BJ (cell line): Measurements from ENCODE around the gene GFOD2. TPM values are rescaled to one million over a fixed set of nuclear protein-coding genes. Genes with fewer than 3 reads are reported as not detected.

ENCODE experiments used
- CTCF ChIA-PET: fragments of 350-600 bp; formaldehyde crosslinking; extraction: SDS; loops from one replicate; lab custom pipeline; 2021; ENCODE audit warnings: antibody characterized with exemption, inconsistent platforms; lab: Yijun Ruan, JAX
- POLR2A ChIA-PET: fragments of 300-600 bp; sonication (Branson Sonifier 250); formaldehyde crosslinking; extraction: SDS; loops from one replicate; lab custom pipeline; 2021; ENCODE audit warnings: antibody characterized with exemption; lab: Charles Lee
- DNase-seq: peaks from one replicate; pipeline ENCODE4 v3.0.0-alpha.2; 2011; ENCODE audit warnings: low read depth
- H3K27me3 ChIP-seq: 2 replicates; pipeline ENCODE4 v1.6.0; 2011; ENCODE audit warnings: low read length; ENCODE audit not compliant: control insufficient read depth, insufficient read depth
- H3K36me3 ChIP-seq: 2 replicates; pipeline ENCODE4 v1.5.1; 2011; ENCODE audit warnings: low read length; ENCODE audit not compliant: control insufficient read depth, insufficient read depth
- H3K4me3 ChIP-seq: 2 replicates; pipeline ENCODE4 v1.5.1; 2011; ENCODE audit warnings: low read depth, mild to moderate bottlenecking, control low read depth, low read length
- CTCF ChIP-seq: IDR thresholded peaks from 2 replicates; pipeline ENCODE4 v1.5.1; 2011; ENCODE audit warnings: low read depth, mild to moderate bottlenecking, control low read depth, inconsistent platforms, low read length, moderate library complexity; ENCODE audit not compliant: insufficient read depth
- polyA plus RNA-seq: library from polyadenylated mRNA; depleted of rRNA; stranded (reverse); fragments of >200 nt; gene quantifications from 2 replicates; pipeline ENCODE4 v1.2.3, GENCODE V29; 2011

GFOD2 gene
- polyA plus RNA-seq, 1 experiment: 13.6 TPM

- ChIA-PET CTCF (interaction anchor here (0.8 to 12.1 kb wide), 5 partner anchors 8 to 143 kb away, joined by 3 to 208 read pairs (median 5); partner anchors contain the start of gene CTCF), POLR2A (no interaction called here)
- DNase-seq: no peak
These were observed 54.9 kb downstream of the GFOD2 start for GRCh38 chr16:67664258-67664657.

GRCh38 chr16:67663877-67664222 lies 55.3 kb downstream of the GFOD2 start:
- Histone ChIP-seq H3K36me3 (peaks cover 8% of the 10 kb centered on the region), H3K27me3 (no peaks in the 10 kb centered on the region), H3K4me3 (no peak overlapping the region)
- POLR2A ChIA-PET: no interaction called here
- no peak for TF ChIP-seq CTCF
- DNase-seq: no peak
- CTCF ChIA-PET: interaction anchor here (0.8 to 12.1 kb wide), 5 partner anchors 9 to 143 kb away, joined by 4 to 208 read pairs (median 6); partner anchors contain the start of gene CTCF

More at GRCh38 chr16:67664258-67664657, 54.9 kb downstream of the GFOD2 start:
- peaks cover 8% of the 10 kb centered on the region for H3K36me3 ChIP-seq
- no peak overlapping the region for H3K4me3 ChIP-seq
- H3K27me3 ChIP-seq: no peaks in the 10 kb centered on the region
- no peak for TF ChIP-seq CTCF

- peaks cover 8% of the 10 kb centered on the region for H3K36me3 ChIP-seq
- CTCF ChIA-PET: interaction anchor here (0.7 to 12.1 kb wide), 7 partner anchors 9 to 143 kb away, joined by 3 to 208 read pairs (median 5); partner anchors contain the start of genes CTCF, RANBP10 and TSNAXIP1
- no peak for DNase-seq
- no peak overlapping the region for H3K4me3 ChIP-seq
- POLR2A ChIA-PET: no interaction called here
- TF ChIP-seq CTCF: peak; percentile 35
- H3K27me3 ChIP-seq: no peaks in the 10 kb centered on the region
These were observed 55.8 kb downstream of the GFOD2 start for GRCh38 chr16:67663151-67663876.

GRCh38 chr16:67662653-67663010 lies 56.5 kb downstream of the GFOD2 start:
- TF ChIP-seq CTCF: no peak
- Histone ChIP-seq H3K4me3 (no peak overlapping the region), H3K36me3 (peaks cover 11% of the 10 kb centered on the region), H3K27me3 (no peaks in the 10 kb centered on the region)
- ChIA-PET POLR2A (no interaction called here), CTCF (interaction anchor here (1.4 to 12.1 kb wide), 4 partner anchors 10 to 141 kb away, joined by 3 to 208 read pairs (median 6); no protein-coding TSS in a partner anchor)
- no peak for DNase-seq

GRCh38 chr16:67661886-67662652 lies 57.0 kb downstream of the GFOD2 start:
- no peak for TF ChIP-seq CTCF
- ChIA-PET CTCF (interaction anchor here (0.6 to 12.1 kb wide), 5 partner anchors 10 to 141 kb away, joined by 3 to 208 read pairs (median 6); no protein-coding TSS in a partner anchor), POLR2A (no interaction called here)
- Histone ChIP-seq H3K27me3 (no peaks in the 10 kb centered on the region), H3K36me3 (peaks cover 13% of the 10 kb centered on the region), H3K4me3 (no peak overlapping the region)
- no peak for DNase-seq
